Measurements from ENCODE around the gene PDAP1. TPM values are rescaled to one million over a fixed set of nuclear protein-coding genes. Genes with fewer than 3 reads are reported as not detected.

Gene PDAP1, protein sequence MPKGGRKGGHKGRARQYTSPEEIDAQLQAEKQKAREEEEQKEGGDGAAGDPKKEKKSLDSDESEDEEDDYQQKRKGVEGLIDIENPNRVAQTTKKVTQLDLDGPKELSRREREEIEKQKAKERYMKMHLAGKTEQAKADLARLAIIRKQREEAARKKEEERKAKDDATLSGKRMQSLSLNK
- total RNA-seq, result 10 to 100 TPM; 11.6 to 48.5 TPM
- polyA plus RNA-seq, result 10 to 100 TPM; 14.6 to 83.6 TPM

DNA sequence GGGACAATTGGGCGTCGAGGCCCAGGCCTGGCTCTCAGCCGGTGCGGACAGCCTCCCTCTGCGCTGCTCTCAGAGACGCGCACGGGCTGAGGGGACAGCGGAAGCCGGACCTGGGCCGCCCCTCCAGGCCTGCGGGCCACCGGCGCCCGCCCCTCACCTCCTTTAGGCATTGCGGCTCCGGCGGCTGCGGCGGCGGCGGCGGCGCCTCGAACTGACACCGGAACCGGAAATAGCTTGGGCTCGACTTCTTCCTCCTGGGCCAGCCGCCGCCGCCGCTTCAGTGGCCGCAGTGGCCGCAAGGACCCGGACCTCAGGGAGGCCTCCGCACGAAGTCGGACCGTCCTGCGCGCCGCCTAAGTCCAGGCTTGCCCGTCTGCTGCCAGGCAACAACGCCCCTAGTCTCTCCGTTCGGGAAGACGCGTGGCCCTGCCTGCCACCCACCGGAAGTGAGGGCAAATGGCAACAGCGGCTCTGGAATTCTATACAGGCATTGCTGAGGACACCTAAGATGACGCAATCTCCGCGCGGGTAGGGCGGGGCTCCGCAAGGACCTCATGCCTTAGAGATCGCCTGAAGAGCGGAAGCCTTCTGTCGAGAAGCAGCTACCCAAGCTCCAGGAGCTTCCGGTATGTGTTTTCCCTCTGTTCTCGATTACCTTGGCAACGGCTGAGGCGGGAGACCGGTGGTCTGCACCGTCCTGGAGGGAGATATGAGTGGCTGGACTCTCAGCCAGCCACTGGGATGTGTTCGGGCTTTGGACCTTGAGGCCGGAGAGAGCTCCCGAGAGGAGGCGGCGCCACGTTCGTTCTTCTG lies at the start of gene PDAP1, which contains the start of gene BUD31:
Gene PDAP1, minus strand, starts transcription at position 219 of the 813 bp plus-strand sequence. Its CDS starts 49 bp downstream, at position 170.
Gene BUD31, plus strand, starts transcription at position 591 of the 813 bp plus-strand sequence. CDS start 2,124 bp downstream, outside the sequence.
- DNase-seq (ENCODE audit: low spot score), result peak; percentile 97
- Histone ChIP-seq H3K4me1 (ENCODE audit: control insufficient read depth in 4 of 4, insufficient read depth in 4 of 4, low read length in 3 of 4) (peaks cover 3 to 31% (median 25%) of the 10 kb centered on the region in 4 donors), H3K36me3 (ENCODE audit: control insufficient read depth in 4 of 4, insufficient read depth in 3 of 4, low read depth in 1 of 4, low read length in 3 of 4) (peaks cover 8 to 32% (median 19%) of the 10 kb centered on the region in 4 donors), H3K27ac (ENCODE audit: low read depth in 1 of 2, low read length in 2 of 2) (peak within 1 kb of the TSS; percentile 97 to 99), H3K9ac (ENCODE audit: low read depth in 1 of 2, low read length in 2 of 2) (peak within 1 kb of the TSS; percentile 67 to 91), H3K4me3 (ENCODE audit: low read depth in 1 of 3, low read length in 3 of 3) (peak within 1 kb of the TSS; percentile 86 to 99 (median 97)), H3K9me3 (ENCODE audit: control insufficient read depth in 4 of 4, low read length in 3 of 4) (no peaks in the 10 kb centered on the region), H3K27me3 (ENCODE audit: control insufficient read depth in 4 of 4, insufficient read depth in 4 of 4, low read length in 3 of 4) (no peaks in the 10 kb centered on the region)
- under 1% methylated on average over 72 of the region's 72 CpGs for WGBS
- peak; percentile 82 to 95 for TF ChIP-seq GABPA (IDR thresholded peaks at IDR 0.05 in 1 of 2, conservative IDR thresholded peaks at IDR 0.05 in 1 of 2)
- peak; percentile 93 for TF ChIP-seq TAF1 (conservative IDR thresholded peaks at IDR 0.05)
- TF ChIP-seq, protein P1, sequence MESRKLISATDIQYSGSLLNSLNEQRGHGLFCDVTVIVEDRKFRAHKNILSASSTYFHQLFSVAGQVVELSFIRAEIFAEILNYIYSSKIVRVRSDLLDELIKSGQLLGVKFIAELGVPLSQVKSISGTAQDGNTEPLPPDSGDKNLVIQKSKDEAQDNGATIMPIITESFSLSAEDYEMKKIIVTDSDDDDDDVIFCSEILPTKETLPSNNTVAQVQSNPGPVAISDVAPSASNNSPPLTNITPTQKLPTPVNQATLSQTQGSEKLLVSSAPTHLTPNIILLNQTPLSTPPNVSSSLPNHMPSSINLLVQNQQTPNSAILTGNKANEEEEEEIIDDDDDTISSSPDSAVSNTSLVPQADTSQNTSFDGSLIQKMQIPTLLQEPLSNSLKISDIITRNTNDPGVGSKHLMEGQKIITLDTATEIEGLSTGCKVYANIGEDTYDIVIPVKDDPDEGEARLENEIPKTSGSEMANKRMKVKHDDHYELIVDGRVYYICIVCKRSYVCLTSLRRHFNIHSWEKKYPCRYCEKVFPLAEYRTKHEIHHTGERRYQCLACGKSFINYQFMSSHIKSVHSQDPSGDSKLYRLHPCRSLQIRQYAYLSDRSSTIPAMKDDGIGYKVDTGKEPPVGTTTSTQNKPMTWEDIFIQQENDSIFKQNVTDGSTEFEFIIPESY (IDR thresholded peaks at IDR 0.05), result peak; percentile 63
- peak; percentile 77 for TF ChIP-seq SP1 (IDR thresholded peaks at IDR 0.05)
- TF ChIP-seq, protein P2, sequence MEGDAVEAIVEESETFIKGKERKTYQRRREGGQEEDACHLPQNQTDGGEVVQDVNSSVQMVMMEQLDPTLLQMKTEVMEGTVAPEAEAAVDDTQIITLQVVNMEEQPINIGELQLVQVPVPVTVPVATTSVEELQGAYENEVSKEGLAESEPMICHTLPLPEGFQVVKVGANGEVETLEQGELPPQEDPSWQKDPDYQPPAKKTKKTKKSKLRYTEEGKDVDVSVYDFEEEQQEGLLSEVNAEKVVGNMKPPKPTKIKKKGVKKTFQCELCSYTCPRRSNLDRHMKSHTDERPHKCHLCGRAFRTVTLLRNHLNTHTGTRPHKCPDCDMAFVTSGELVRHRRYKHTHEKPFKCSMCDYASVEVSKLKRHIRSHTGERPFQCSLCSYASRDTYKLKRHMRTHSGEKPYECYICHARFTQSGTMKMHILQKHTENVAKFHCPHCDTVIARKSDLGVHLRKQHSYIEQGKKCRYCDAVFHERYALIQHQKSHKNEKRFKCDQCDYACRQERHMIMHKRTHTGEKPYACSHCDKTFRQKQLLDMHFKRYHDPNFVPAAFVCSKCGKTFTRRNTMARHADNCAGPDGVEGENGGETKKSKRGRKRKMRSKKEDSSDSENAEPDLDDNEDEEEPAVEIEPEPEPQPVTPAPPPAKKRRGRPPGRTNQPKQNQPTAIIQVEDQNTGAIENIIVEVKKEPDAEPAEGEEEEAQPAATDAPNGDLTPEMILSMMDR (IDR thresholded peaks at IDR 0.05; ENCODE audit: low read depth, low read length, missing input control), result no peak
- TF ChIP-seq, protein P3, sequence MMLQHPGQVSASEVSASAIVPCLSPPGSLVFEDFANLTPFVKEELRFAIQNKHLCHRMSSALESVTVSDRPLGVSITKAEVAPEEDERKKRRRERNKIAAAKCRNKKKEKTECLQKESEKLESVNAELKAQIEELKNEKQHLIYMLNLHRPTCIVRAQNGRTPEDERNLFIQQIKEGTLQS (IDR thresholded peaks at IDR 0.05), result peak; percentile 99
- TF ChIP-seq, protein P4, sequence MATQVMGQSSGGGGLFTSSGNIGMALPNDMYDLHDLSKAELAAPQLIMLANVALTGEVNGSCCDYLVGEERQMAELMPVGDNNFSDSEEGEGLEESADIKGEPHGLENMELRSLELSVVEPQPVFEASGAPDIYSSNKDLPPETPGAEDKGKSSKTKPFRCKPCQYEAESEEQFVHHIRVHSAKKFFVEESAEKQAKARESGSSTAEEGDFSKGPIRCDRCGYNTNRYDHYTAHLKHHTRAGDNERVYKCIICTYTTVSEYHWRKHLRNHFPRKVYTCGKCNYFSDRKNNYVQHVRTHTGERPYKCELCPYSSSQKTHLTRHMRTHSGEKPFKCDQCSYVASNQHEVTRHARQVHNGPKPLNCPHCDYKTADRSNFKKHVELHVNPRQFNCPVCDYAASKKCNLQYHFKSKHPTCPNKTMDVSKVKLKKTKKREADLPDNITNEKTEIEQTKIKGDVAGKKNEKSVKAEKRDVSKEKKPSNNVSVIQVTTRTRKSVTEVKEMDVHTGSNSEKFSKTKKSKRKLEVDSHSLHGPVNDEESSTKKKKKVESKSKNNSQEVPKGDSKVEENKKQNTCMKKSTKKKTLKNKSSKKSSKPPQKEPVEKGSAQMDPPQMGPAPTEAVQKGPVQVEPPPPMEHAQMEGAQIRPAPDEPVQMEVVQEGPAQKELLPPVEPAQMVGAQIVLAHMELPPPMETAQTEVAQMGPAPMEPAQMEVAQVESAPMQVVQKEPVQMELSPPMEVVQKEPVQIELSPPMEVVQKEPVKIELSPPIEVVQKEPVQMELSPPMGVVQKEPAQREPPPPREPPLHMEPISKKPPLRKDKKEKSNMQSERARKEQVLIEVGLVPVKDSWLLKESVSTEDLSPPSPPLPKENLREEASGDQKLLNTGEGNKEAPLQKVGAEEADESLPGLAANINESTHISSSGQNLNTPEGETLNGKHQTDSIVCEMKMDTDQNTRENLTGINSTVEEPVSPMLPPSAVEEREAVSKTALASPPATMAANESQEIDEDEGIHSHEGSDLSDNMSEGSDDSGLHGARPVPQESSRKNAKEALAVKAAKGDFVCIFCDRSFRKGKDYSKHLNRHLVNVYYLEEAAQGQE (IDR thresholded peaks at IDR 0.05), result no peak
- peak; percentile 42 to 50 for TF ChIP-seq RXRA (IDR thresholded peaks at IDR 0.05)
- peak; percentile 86 for TF ChIP-seq YY1 (IDR thresholded peaks at IDR 0.05)
- peak; percentile 88 to 92 for TF ChIP-seq JUND (IDR thresholded peaks at IDR 0.05)
- no peak for TF ChIP-seq FOXA1 (IDR thresholded peaks at IDR 0.05)
- peak; percentile 81 for TF ChIP-seq NR2F2 (IDR thresholded peaks at IDR 0.05)
- TF ChIP-seq HNF4G (IDR thresholded peaks at IDR 0.05), result no peak
- peak in 1 of 2 donors; percentile 61 for TF ChIP-seq EGR1 (IDR thresholded peaks at IDR 0.05; ENCODE audit: low read depth in 2 of 2)
- no peak for TF ChIP-seq FOXA2 (IDR thresholded peaks at IDR 0.05)
- TF ChIP-seq HNF4A (conservative IDR thresholded peaks at IDR 0.05), result peak; percentile 29 to 47
- TF ChIP-seq, protein P5, sequence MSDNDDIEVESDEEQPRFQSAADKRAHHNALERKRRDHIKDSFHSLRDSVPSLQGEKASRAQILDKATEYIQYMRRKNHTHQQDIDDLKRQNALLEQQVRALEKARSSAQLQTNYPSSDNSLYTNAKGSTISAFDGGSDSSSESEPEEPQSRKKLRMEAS (IDR thresholded peaks at IDR 0.05), result peak; percentile 90
- peak; percentile 10 to 40 for TF ChIP-seq RAD21 (IDR thresholded peaks at IDR 0.05)

Data from liver (tissue), 9 donors.